GM21526 (cell line): ENCODE measurements around the gene ARHGDIB.

Source experiments
- ATAC-seq: cut with Tn5 transposase; IDR thresholded peaks from one replicate; pipeline ENCODE4 v1.9.1; 2021; ENCODE audit warnings: moderate library complexity; ENCODE audit not compliant: unreplicated experiment, low FRiP score

ARHGDIB gene

GRCh38 chr12:14984766-14985285, 23.4 kb upstream of the ARHGDIB start:
- no peak for ATAC-seq

- ATAC-seq, result no peak
Observed at GRCh38 chr12:14984036-14984435, 22.6 kb upstream of the ARHGDIB start.

- no peak for ATAC-seq
Observed at GRCh38 chr12:14982991-14983390, 21.6 kb upstream of the ARHGDIB start.

GRCh38 chr12:14982562-14982961, 21.2 kb upstream of the ARHGDIB start:
- no peak for ATAC-seq

GRCh38 chr12:14981049-14981448, 19.6 kb upstream of the ARHGDIB start:
- no peak for ATAC-seq

- ATAC-seq, result no peak
Observed at GRCh38 chr12:14979468-14979867, 18.1 kb upstream of the ARHGDIB start.

- no peak for ATAC-seq
Observed at GRCh38 chr12:14976658-14977057, 15.3 kb upstream of the ARHGDIB start.

- ATAC-seq, result no peak
Observed at GRCh38 chr12:14975457-14975856, 14.1 kb upstream of the ARHGDIB start.

GRCh38 chr12:14974633-14975032, 13.2 kb upstream of the ARHGDIB start:
- ATAC-seq, result no peak

GRCh38 chr12:14972816-14973215, 11.4 kb upstream of the ARHGDIB start, which contains the start of gene PDE6H:
Gene PDE6H (plus strand): TSS chr12:14973042. CDS start chr12:14978013, 4,971 bp downstream.
- no peak for ATAC-seq

GRCh38 chr12:14970473-14970872, 9.1 kb upstream of the ARHGDIB start:
- no peak for ATAC-seq

- no peak for ATAC-seq
Observed at GRCh38 chr12:14968478-14968877, 7.1 kb upstream of the ARHGDIB start.

- ATAC-seq, result no peak
Observed at GRCh38 chr12:14965221-14965620, 3.8 kb upstream of the ARHGDIB start.

- no peak for ATAC-seq
Observed at GRCh38 chr12:14964406-14964805, 3.0 kb upstream of the ARHGDIB start.

- no peak for ATAC-seq
Observed at GRCh38 chr12:14963520-14963919, 2.1 kb upstream of the ARHGDIB start.

- no peak for ATAC-seq
Observed at GRCh38 chr12:14962797-14963196, 1.4 kb upstream of the ARHGDIB start.

GRCh38 chr12:14962153-14962539, 745 bp upstream of the ARHGDIB start:
- ATAC-seq, result no peak

GRCh38 chr12:14960548-14961465, 594 bp downstream of the ARHGDIB start:
- ATAC-seq, result peak; percentile 36

GRCh38 chr12:14959916-14960496, 1.4 kb downstream of the ARHGDIB start:
- ATAC-seq, result no peak

- no peak for ATAC-seq
Observed at GRCh38 chr12:14959463-14959862, 1.9 kb downstream of the ARHGDIB start.

GRCh38 chr12:14959126-14959440, 2.3 kb downstream of the ARHGDIB start:
- ATAC-seq, result no peak
